GM18505 (cell line): ENCODE data around the gene LMO1.

Source experiments
- ATAC-seq: cut with Tn5 transposase; IDR thresholded peaks from one replicate; pipeline ENCODE4 v1.9.1; 2021; ENCODE audit not compliant: unreplicated experiment
- POLR2A ChIP-seq: IDR thresholded peaks from 4 replicates; pipeline ENCODE4 v1.6.1; 2011; ENCODE audit warnings: borderline replicate concordance; ENCODE audit not compliant: insufficient read depth, insufficient read length; ENCODE audit errors: extremely low read depth

The LMO1 gene

GRCh38 chr11:8265681-8266241, 2.1 kb upstream of the LMO1 start:
- TF ChIP-seq POLR2A = no peak
- no peak for ATAC-seq

DNA sequence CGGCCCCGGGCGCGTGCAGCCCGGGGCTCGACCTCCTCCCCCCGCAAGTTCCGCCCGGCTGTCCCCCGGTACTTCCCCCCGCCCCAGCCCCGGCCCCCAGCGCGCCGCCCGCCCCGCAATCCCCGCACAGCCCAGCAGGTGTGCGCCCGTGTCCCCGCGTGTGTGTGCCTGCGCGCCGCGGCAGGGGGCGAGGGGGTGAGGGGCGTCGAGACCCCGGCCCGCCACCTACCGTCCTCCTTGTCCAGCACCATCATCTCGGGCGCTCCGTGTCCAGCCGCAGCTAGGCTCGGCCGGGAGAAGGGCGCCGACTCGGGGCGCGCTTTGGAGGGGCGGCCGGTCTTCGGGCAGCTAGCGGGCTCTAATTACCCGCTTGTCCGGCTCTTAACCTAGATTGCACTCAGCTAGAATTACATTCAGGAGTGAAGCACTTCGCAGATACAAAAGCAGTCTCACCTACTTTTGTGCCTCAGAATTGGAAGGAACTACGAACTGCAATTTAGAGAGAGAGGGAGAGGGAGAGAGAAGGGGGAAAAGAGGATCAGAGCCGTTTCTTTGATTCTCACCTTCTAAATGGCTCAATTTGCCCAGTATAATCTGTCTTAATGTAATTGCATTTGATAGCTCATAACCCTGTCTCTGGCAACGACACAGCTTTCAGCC, 439 bp downstream of the LMO1 start:
- no peak for TF ChIP-seq POLR2A
- ATAC-seq = peak; percentile 30

GRCh38 chr11:8262552-8263108, 1.0 kb downstream of the LMO1 start:
- TF ChIP-seq POLR2A = no peak
- peak; percentile 52 for ATAC-seq

- TF ChIP-seq POLR2A = no peak
- no peak for ATAC-seq
Measured at GRCh38 chr11:8261921-8262551, 1.6 kb downstream of the LMO1 start.

DNA sequence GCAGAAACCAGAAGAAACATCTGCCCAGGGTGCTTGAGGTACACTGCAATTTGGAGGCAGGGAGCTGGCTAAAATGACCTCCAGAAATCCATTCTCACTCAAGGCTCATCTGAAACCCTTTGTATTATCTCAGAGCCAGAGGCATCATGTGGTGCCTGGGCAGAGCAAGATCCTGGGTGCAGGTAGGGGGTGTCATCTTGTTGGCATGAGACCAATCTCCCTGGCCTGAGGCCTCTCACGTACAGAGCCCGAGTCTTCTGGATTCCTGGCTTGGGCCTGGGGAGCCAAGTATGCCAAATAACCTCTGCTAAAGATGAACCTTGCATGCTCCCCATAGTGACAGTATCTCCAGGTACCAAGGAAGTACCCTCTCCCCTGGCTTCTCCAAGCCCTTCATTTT, 2.4 kb downstream of the LMO1 start:
- TF ChIP-seq POLR2A = no peak
- no peak for ATAC-seq

- no peak for TF ChIP-seq POLR2A
- ATAC-seq = no peak
Measured at GRCh38 chr11:8260202-8260966, 3.3 kb downstream of the LMO1 start.

DNA sequence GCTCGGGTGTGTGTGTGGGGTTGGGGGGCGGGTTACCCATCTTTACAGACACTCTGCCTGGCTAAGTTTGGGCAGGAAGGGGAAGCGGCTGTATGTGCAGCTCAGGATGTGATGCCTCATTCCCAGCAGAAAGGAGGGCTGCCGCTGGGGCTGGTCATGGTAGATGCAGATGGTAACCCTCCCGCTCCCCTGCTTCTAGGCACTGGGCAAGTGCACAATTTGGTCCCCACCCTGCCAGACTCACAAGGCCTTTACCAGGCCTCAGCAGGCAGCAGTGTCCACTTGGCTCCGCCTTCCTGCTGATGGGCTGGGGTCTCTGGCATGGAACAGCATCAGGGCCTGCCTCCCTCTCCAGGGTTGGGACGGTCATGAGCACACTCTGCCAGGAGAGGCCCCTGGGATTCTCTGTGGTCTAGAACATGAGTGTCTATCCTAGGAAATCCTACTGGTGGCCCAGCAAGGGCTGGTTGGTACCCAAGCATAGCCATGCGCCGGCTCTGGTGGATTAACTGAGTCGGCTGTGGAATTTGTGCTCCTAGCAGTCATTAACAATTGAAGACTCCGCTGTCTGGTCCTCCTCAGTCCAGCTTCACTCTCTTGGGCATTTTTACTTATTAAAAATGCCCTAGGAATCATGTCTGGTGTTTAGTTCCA, 4.2 kb downstream of the LMO1 start:
- TF ChIP-seq POLR2A = no peak
- no peak for ATAC-seq

GRCh38 chr11:8258784-8259183, 4.9 kb downstream of the LMO1 start:
- ATAC-seq = no peak
- no peak for TF ChIP-seq POLR2A

GRCh38 chr11:8258289-8258688, 5.4 kb downstream of the LMO1 start:
- no peak for ATAC-seq
- no peak for TF ChIP-seq POLR2A

GRCh38 chr11:8257003-8257664, 6.5 kb downstream of the LMO1 start:
- ATAC-seq = no peak
- TF ChIP-seq POLR2A = no peak

GRCh38 chr11:8256271-8257002, 7.2 kb downstream of the LMO1 start:
- ATAC-seq = no peak
- no peak for TF ChIP-seq POLR2A

DNA sequence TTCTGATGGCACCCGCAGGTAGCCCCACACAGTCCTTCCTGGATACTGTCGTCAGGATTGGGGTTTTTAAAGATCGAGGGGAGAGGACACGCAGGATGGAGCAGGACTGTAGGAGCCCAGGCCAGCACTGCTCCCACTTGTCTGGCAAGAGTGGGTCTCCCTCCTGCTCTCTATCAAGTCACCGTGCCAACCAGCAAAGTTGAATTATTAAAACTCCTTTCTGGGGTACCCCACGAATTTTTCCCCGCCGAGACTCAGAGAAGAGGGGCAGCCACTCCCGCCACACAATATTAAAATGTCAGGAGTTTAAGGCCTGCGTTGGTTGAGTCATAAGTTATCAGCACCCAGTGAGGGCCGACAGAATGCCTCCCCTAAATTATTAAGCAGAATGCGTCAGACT, 10.1 kb downstream of the LMO1 start:
- no peak for TF ChIP-seq POLR2A
- ATAC-seq = no peak
